Astrocyte of the cerebellum (primary cell): ENCODE results near the gene SLC1A3.

ENCODE experiments used
- DNase-seq: peaks from one replicate; pipeline ENCODE4 v3.0.0-alpha.2; 2011; ENCODE audit warnings: low read depth
- H3K4me3 ChIP-seq: 2 replicates; pipeline ENCODE4 v1.5.1; 2011; ENCODE audit warnings: mild to moderate bottlenecking, low read depth, low read length, moderate library complexity
- CTCF ChIP-seq: IDR thresholded peaks from 2 replicates; pipeline ENCODE4 v1.5.1; 2012; ENCODE audit warnings: low read length, low read depth, moderate library complexity, mild to moderate bottlenecking; ENCODE audit errors: missing control alignments
- in situ Hi-C: cut with HindIII; loops from 2 replicates; pipeline ENCODE4 v1.10.0; 2017; ENCODE audit warnings: low sequenced_read_pairs

Gene SLC1A3

DNA sequence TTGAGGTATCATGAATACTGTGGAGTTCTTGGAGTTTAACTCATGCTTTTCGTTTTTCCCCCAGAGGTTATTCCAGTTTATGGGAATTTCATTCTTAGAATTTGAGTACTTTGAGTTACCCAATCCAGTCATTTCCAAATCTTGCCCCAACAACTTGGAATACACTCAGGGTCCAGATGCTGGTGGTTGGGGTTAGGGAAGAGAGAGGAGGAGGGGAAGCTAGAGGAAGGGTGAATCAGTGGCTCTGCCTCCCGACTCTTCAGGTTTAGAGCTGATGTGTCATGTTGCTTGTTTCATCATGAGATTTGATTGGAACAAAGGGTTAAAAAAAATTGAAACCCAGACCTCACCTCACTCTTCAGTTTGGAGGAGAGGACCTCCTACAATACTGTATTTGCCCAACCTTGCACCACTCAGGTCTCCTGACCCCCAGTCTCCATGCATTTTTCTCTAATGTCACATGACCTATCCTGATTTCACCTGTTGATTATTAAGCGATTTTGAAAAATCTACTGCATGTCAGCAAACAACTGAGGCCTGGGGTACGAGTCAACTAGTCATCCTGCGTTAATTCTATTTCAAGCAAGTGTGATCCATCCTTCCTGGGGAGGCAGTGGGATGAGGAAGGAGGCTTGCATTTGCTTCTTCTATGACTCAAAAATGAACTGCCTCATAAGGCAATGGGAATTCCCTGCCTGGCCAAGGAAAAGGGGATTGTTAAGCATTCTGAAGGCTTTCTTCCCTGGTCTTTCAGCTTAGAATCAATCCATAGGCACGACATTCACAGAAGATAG, 6.2 kb upstream of the SLC1A3 start:
- in situ Hi-C loops, result no loop called here
- H3K4me3 ChIP-seq, result no peak overlapping the region
- TF ChIP-seq CTCF, result no peak
- DNase-seq, result no peak

GRCh38 chr5:36600917-36601527, 5.4 kb upstream of the SLC1A3 start:
- no peak overlapping the region for H3K4me3 ChIP-seq
- TF ChIP-seq CTCF, result no peak
- DNase-seq, result no peak
- in situ Hi-C loops, result no loop called here

DNA sequence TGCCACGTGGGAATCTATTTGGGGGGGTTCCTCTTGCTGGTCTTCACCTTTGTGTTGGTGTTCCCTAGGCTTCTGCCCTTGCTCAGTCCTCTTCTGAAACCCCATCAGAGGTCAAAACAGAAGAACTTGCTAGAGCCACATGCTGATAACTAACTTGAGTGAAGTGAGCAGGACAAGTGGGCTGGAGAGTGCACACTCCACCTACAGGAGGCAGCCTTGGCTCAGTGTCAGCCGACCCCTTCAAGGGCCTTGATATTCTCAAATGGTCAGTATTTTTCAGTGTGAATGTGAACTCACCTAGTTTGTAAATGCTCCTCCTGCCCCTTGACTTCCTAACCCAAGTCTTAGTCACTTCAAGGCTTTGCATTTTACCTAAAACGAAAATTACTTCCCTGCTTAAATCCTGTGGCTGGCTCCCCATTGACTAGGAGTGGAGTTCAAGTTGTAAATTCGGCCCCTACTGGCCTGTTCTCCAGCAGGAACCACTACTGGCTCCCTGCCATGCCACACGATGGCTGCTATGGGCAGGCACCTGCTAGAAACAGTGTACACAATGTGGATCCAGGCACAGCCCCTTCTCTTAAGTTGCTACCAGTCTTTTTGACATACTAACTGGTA, 3.6 kb upstream of the SLC1A3 start:
- H3K4me3 ChIP-seq, result no peak overlapping the region
- in situ Hi-C loops, result no loop called here
- DNase-seq, result no peak
- TF ChIP-seq CTCF, result peak; percentile 3

- DNase-seq, result no peak
- no peak overlapping the region for H3K4me3 ChIP-seq
- in situ Hi-C loops, result no loop called here
- no peak for TF ChIP-seq CTCF
Observed at GRCh38 chr5:36605241-36605640, 1.2 kb upstream of the SLC1A3 start.

GRCh38 chr5:36606036-36606427, 374 bp upstream of the SLC1A3 start:
- in situ Hi-C loops, result no loop called here
- no peak for DNase-seq
- TF ChIP-seq CTCF, result no peak
- H3K4me3 ChIP-seq, result peak overlapping the region; percentile 57

- no peak for DNase-seq
- no peak for TF ChIP-seq CTCF
- peak overlapping the region; percentile 57 for H3K4me3 ChIP-seq
- in situ Hi-C loops, result no loop called here
Observed at GRCh38 chr5:36607114-36607571, 737 bp downstream of the SLC1A3 start.
